DOHH2 (cell line): ENCODE measurements around the gene DDIT4L.

Source experiments
- CTCF ChIP-seq: fragments of 200-600 bp; sonication (generic); IDR thresholded peaks from one replicate; pipeline ENCODE4 v1.5.1; 2014; ENCODE audit warnings: antibody characterized with exemption, mild to moderate bottlenecking, low read depth, low read length; ENCODE audit not compliant: poor library complexity, severe bottlenecking
- EZH2phosphoT487 ChIP-seq: fragments of 200-600 bp; sonication (generic); IDR thresholded peaks from 2 replicates; pipeline ENCODE4 v1.6.1; 2017; ENCODE audit warnings: borderline replicate concordance, mild to moderate bottlenecking, antibody characterized with exemption, low read length, moderate library complexity, mixed read lengths

- TF ChIP-seq CTCF (no peak), EZH2phosphoT487 (no peak)
Observed at GRCh38 chr4:100224721-100225120, 34.5 kb upstream of the DDIT4L start.
